Vagina (tissue), 2 donors: ENCODE data around the gene LSM12. TPM values are rescaled to one million over a fixed set of nuclear protein-coding genes. Genes with fewer than 3 reads are reported as not detected.

Source experiments
- DNase-seq, 2 donors: peaks; one replicate each; pipeline ENCODE4 v3.0.0-alpha.2; 2017; ENCODE audit errors: extremely low spot score in 2 of 2
- H3K27ac ChIP-seq: fragments of 200-600 bp; sonication (generic); one replicate; pipeline ENCODE4 v1.5.1; 2019
- H3K27me3 ChIP-seq: fragments of 200-600 bp; sonication (generic); one replicate; pipeline ENCODE4 v1.5.1; 2019
- H3K36me3 ChIP-seq, 2 donors: fragments of 200-600 bp; sonication (generic); one replicate each; pipeline ENCODE4 v1.5.1; 2017 to 2019
- H3K4me1 ChIP-seq: fragments of 200-600 bp; sonication (generic); one replicate; pipeline ENCODE4 v1.5.1; 2019
- H3K4me3 ChIP-seq, 2 donors: fragments of 200-600 bp; sonication (generic); 1 replicate in 1 of 2; 2 replicates in 1 of 2; pipeline ENCODE4 v1.5.1; 2016 to 2019
- H3K9me3 ChIP-seq: fragments of 200-600 bp; sonication (generic); one replicate; pipeline ENCODE4 v1.5.1; 2019
- CTCF ChIP-seq, 3 experiments: fragments of 450-650 bp in 2 of 3; fragments of 200-600 bp in 1 of 3; sonication (generic) in 1 of 3; IDR thresholded peaks; one replicate each; pipeline ENCODE4 v1.5.1; 2017 to 2019; ENCODE audit warnings: antibody characterized with exemption in 3 of 3, mild to moderate bottlenecking in 2 of 3, moderate library complexity in 2 of 3
- POLR2A ChIP-seq, 2 donors: fragments of 450-650 bp; IDR thresholded peaks; one replicate each; pipeline ENCODE4 v1.6.1; 2017; ENCODE audit warnings: antibody characterized with exemption in 2 of 2, mild to moderate bottlenecking in 2 of 2, moderate library complexity in 2 of 2
- POLR2AphosphoS5 ChIP-seq, 2 donors: sonication (generic); formaldehyde crosslinking; IDR thresholded peaks; one replicate each; pipeline ENCODE4 v1.9.0; 2017; ENCODE audit warnings: antibody characterized with exemption in 2 of 2, mild to moderate bottlenecking in 2 of 2, low read depth in 1 of 2; ENCODE audit not compliant: insufficient read depth in 1 of 2
- intact Hi-C: fragments of 100-400 bp; cut with DNase I; formaldehyde crosslinking; loops from one replicate; pipeline ENCODE4 v1.15.1; 2023
- total RNA-seq: library from RNA; depleted of rRNA; stranded (reverse); fragments of >200 nt; gene quantifications from one replicate; pipeline ENCODE4 v1.2.3, GENCODE V29; 2016

Gene LSM12
- total RNA-seq, 1 donor from 2014 or later, result 27.3 TPM

DNA sequence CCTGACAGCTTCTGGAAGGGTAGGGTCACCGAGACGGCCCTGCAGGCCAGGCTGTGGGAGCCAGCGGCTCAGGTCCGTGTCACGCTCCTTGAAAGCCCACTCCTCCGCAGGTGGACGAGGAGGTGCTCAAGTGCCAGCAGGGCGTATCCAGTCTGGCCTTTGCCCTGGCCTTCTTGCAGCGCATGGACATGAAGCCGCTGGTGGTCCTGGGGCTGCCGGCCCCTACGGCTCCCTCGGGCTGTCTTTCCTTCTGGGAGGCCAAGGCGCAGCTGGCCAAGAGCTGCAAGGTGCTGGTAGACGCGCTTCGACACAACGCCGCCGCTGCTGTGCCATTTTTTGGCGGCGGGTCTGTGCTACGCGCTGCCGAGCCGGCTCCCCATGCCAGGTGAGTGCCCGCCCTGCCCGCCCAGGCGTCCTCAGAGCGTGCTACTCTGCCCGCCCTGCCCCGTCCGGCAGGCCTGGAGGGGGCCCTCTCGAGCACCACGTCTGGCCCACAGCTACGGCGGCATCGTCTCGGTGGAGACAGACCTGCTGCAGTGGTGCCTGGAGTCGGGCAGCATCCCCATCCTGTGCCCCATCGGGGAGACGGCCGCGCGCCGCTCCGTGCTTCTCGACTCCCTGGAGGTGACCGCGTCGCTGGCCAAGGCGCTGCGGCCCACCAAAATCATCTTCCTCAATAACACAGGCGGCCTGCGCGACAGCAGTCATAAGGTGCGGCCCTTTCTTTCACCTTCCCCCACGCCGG is 60.8 kb downstream of the LSM12 start:
- TF ChIP-seq POLR2A (IDR thresholded peaks at IDR 0.05), result no peak
- TF ChIP-seq POLR2AphosphoS5 (IDR thresholded peaks at IDR 0.05; ENCODE audit: insufficient read depth in 1 of 2, low read depth in 1 of 2), result no peak
- TF ChIP-seq CTCF (IDR thresholded peaks at IDR 0.05), result no peak
- Histone ChIP-seq H3K27ac (peak overlapping the region; percentile 66), H3K36me3 (no peaks in the 10 kb centered on the region), H3K27me3 (no peaks in the 10 kb centered on the region), H3K4me3 (peak overlapping the region; percentile 64 to 83), H3K9me3 (no peaks in the 10 kb centered on the region), H3K4me1 (peaks cover 41% of the 10 kb centered on the region)
- DNase-seq, result no peak
- intact Hi-C loops, result no loop called here

DNA sequence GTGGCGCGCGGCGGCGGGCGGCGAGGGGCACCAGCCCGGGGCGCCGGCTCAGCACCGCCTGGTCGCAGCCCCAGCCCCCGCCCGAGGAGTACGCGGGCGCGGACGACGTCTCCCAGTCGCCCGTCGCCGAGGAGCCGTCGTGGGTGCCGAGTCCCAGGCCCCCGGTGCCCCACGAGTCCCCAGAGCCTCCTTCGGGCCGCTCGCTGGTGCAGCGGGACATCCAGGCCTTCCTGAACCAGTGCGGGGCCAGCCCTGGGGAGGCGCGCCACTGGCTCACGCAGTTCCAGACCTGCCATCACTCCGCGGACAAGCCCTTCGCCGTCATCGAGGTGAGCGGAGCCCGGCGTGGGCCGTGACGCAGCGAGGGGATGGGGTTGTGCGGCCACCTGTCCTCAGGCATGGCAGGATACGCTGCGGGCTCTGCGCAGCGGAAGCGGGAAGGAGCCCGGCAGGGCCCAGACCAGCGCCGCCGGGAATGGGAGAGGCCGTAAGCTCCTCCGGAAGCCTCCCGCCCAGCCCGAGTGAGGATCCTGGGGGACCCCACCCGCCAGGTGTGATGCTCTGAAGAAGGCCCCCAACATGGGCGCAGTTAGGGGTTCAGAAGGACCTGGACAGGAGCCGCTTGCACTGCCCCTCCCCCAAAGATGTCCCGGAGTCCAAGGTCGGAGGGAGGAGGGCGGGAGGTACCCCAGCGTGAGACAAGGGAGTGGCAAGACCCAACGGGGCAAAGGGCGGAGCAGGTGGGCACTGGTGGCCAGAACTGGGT is 61.5 kb downstream of the LSM12 start:
- TF ChIP-seq POLR2AphosphoS5 (IDR thresholded peaks at IDR 0.05; ENCODE audit: insufficient read depth in 1 of 2, low read depth in 1 of 2) (peak in 1 of 2 donors; percentile 10), CTCF (IDR thresholded peaks at IDR 0.05) (no peak)
- no peak overlapping the region for H3K27ac ChIP-seq
- no peaks in the 10 kb centered on the region for H3K36me3 ChIP-seq
- peak overlapping the region; percentile 64 to 83 for H3K4me3 ChIP-seq
- H3K4me1 ChIP-seq, result peaks cover 41% of the 10 kb centered on the region
- no peak for DNase-seq
- H3K9me3 ChIP-seq, result no peaks in the 10 kb centered on the region
- no peaks in the 10 kb centered on the region for H3K27me3 ChIP-seq
- intact Hi-C loops, result no loop called here

DNA sequence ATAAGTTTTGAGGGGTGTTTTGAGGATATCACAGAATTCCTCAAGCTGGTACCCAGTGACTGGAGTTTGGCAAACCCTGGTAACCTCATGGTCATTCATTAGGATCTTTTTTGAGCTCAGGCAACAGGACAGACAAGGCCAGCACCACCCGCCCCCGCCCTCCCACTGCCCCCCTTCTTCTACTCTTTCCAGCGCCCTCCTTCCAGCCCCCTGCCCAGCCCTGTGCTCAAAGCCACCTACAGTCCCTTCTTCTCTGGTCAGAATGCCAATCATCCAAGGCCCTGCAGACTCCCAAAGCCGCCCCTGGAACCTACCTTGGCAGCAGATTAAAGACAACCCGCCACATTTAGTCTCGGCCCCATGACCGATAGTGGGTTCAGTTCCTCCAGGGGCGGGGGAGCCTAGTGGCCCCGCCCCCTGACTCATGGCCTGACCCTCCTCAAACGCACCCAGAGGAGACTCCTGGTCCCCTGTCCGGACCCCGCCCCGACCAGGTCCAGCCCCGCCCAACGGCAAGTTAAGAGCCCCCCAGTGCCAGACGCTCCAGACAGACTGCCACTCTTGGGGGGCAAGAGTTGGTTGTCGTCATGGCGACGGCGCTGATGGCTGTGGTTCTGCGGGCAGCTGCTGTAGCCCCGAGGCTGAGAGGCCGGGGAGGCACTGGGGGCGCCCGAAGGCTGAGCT is 62.3 kb downstream of the LSM12 start, which contains the start of gene NAGS:
Gene NAGS (plus strand): TSS at position 546 of the 684 bp plus-strand sequence. CDS start 42 bp downstream, at position 588.
- peak within 1 kb of the TSS; percentile 64 to 83 for H3K4me3 ChIP-seq
- intact Hi-C loops, result no loop called here
- H3K27me3 ChIP-seq, result no peaks in the 10 kb centered on the region
- peaks cover 41% of the 10 kb centered on the region for H3K4me1 ChIP-seq
- H3K27ac ChIP-seq, result no peak within 1 kb of the TSS
- TF ChIP-seq POLR2A (IDR thresholded peaks at IDR 0.05) (no peak), CTCF (IDR thresholded peaks at IDR 0.05) (no peak), POLR2AphosphoS5 (IDR thresholded peaks at IDR 0.05; ENCODE audit: insufficient read depth in 1 of 2, low read depth in 1 of 2) (no peak)
- no peaks in the 10 kb centered on the region for H3K36me3 ChIP-seq
- H3K9me3 ChIP-seq, result no peaks in the 10 kb centered on the region
- DNase-seq, result no peak

- Histone ChIP-seq H3K9me3 (no peaks in the 10 kb centered on the region), H3K27ac (no peak overlapping the region), H3K4me1 (peaks cover 29% of the 10 kb centered on the region), H3K4me3 (no peak overlapping the region), H3K36me3 (no peaks in the 10 kb centered on the region), H3K27me3 (no peaks in the 10 kb centered on the region)
- DNase-seq, result no peak
- TF ChIP-seq POLR2AphosphoS5 (IDR thresholded peaks at IDR 0.05; ENCODE audit: insufficient read depth in 1 of 2, low read depth in 1 of 2), result no peak
- TF ChIP-seq POLR2A (IDR thresholded peaks at IDR 0.05), result no peak
- TF ChIP-seq CTCF (IDR thresholded peaks at IDR 0.05), result no peak
- intact Hi-C loops, result no loop called here
These were observed 64.2 kb downstream of the LSM12 start for GRCh38 chr17:44002141-44002848.
